ENCODE data around the gene PIGS.
"Not testable (repeated sequence)": the region's sequence is repeated elsewhere in the genome, so short reads cannot be mapped to it uniquely, and the experiment has no call there.

PIGS gene

GRCh38 chr17:28528327-28529012, 42.9 kb downstream of the PIGS start:
- DNase-seq, result no peak

DNA sequence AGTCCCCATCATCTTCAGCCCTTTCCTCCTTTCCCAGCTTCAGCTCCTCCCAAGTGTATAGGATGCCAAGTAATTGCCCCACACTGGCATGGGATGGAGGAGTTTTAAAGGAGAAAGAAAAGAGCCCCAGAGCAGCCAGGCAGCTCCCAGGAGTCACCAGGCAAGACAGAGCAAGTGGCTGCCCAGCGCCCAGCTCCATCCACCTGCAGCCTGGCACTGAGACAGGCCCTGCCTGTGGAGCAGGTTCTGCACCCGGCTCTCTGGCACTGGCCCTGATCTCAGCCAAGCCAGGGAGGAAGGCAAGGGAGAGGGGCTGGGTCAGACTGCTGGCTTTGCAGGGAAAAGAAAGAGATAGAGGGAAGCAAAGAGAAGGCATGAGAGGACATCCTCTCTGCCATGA, 43.5 kb downstream of the PIGS start:
- no peak for DNase-seq

DNA sequence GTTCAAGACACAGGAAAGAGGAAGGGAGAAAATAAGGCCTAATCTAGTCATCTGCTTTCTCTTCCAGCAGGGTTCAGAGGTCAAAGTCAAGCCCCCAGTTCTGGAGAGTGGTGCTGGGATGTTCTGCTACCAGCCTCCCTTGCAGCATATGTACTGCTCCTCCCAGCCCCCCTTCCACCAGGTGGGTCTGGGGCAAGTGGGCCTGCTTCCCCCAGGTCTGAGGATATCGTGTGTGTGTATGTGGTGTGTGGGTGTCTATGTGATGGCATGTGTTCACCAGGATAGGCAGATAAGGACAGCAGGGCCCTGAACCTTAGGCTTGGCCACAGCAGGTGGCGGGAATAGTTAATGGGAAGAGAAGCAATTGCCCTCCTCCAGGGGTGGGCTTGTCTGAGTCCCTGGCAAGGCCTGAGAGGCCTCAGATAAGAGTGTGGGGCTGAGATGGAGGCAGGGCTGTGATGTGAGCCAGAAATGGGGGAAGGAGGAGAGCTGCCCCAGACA, 44.1 kb downstream of the PIGS start:
- DNase-seq, result no peak

- DNase-seq, result no peak
Measured at GRCh38 chr17:28526381-28526780, 44.9 kb downstream of the PIGS start.

DNA sequence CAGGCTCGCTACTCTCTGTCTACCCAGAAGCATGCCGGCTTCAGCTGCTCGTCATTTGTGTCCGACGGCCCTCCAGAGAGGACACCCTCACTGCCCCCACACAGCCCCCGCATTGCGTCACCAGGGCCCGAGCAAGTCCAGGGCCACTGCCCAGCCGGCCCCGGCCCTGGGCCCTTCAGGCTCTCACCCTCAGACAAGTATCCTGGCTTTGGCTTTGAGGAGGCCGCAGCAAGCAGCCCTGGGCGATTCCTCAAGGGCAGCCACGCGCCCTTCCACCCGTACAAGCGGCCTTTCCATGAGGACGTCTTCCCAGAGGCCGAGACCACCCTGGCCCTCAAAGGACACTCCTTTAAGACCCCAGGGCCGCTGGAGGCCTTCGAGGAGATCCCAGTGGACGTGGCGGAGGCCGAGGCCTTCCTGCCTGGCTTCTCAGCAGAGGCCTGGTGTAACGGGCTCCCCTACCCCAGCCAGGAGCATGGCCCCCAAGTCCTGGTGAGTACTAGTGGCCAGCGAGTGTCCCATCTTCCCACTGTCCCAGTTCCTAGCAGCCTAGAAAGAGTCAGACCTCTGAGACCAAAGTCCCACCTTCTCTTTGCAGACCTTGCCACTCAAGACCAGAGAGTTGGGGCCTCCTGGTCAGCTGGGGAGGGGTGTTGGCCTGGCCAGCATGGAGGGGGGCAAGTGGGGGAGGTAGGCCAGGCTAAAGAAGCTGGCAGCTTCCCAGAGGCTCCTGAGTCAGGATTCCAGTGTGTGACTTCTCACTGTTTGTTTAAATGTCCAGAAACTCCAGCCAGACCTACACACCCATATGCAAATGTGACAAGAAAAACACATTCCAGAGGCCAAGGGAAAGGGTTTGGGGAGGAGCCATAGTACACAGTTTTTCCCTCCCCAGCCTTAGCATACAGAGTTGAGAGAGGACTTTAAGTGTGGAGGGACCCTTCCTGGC, 46.6 kb downstream of the PIGS start:
- no peak for DNase-seq

DNA sequence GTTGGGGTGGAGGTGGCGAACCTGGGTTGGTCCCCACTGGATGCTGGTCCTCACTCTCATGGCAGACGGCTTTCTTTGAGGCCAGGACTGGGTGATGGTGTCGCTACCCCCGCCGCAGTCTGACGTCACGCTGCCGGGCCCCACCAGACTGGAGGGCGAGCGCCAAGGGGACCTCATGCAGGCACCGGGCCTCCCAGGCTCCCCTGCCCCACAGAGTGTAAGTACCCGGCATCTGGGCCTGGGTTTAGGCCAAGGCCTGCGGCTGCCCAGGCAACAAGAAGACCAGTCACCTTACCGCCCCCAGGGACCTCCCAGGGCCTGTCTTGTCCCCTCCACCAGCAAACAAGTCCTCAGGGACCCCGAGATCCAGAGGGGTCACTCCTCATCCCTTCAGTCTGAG, 47.4 kb downstream of the PIGS start:
- DNase-seq, result no peak

- DNase-seq, result no peak
Measured at GRCh38 chr17:28523186-28523585, 48.1 kb downstream of the PIGS start.

GRCh38 chr17:28522281-28522680, 49.0 kb downstream of the PIGS start:
- DNase-seq, result not testable (repeated sequence)

DNA sequence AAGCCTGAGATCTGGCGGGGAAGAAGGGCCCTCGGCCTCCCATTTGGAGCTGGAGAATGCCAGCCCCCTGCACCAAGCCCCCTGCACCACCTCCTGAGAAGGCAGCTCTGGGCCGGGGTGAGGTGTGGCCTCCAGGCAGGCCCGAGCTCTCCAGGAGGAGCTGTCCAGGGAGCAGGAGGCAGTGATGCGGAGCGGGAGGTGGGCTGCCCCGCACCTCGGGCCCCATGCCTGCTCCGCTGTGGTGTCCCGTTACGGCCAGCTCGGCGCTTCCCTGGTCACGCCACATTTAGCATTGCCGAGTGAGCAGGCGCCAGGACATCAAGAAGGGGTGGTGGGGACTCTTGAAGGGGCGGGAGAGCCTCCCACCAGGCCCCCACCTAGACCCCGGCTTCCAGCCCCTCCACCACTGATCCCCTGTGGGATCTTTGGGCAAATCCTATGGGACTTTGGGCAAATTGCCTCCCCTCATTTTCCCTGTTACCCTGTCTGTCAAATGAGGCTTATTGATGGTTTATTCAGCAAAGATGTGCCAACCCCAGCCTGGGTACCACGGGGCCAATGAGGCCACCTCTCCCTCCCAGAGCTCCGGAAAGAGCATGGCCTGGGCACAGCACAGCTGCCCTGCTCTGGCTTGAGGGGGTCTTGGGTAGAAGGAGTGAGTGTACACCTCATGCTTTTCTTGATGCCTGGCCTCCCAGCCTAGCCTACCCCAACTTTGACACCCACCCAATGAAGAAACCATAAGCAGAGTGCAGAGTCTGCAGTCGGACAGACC, 49.8 kb downstream of the PIGS start:
- DNase-seq, result no peak

- DNase-seq, result no peak
Measured at GRCh38 chr17:28520687-28521086, 50.6 kb downstream of the PIGS start.

DNA sequence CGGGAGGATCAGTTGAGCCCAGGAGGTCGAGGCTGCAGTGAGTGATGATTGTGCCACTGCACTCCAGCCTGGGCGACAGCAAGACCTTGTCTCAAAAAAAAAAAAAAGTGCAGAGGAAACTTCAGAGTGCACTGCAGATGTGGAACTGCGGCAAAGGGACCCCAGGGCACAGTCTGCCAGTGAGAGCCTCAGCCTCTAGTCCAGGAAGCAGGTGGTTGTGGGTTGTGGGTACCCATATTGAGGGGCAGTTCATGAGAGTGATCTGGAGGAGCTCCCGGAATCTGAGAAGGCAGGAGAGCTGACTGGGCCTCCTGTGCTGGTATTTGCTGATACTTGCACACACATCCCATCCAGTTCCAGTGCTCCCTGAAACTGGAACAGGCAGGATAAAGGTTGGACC, 52.1 kb downstream of the PIGS start:
- no peak for DNase-seq

- no peak for DNase-seq
Measured at GRCh38 chr17:28518578-28518977, 52.7 kb downstream of the PIGS start.

DNA sequence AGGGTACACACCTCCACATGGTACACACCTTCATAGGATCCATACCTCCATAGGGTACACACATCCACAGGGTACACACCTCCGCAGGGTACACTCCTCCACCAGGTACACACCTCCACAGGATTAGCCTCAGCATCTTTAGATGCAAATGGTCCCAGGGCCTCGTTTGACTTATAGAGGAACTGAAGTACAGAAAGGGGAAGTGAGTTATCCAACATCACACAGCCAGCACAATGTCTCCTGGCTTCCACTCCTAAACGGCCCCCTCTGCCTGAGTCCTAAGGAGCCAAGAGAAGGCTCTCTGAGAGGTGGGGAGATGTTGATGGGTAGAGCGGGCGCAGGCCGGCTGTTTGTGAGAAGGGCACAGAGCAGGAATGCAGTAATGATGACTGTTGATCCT, 53.2 kb downstream of the PIGS start:
- no peak for DNase-seq

DNA sequence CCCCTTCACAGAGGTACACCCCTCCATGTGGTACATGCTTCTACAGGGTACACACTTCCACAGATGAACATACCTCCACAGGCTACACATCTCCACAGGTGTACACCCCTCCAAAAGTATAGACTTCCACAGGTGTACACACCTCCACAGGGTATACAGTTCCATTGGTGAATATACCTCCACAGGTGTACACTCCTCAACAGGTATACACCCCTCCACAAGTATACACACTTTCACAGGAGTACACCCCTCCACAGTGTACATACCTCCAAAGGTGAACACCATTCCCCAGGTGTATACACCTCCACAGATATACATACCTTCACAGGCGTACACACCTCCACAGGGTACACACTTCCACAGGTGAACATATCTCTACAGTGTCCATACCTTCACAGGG, 55.8 kb downstream of the PIGS start:
- no peak for DNase-seq

- no peak for DNase-seq
Measured at GRCh38 chr17:28514561-28515002, 56.7 kb downstream of the PIGS start.

- no peak for DNase-seq
Measured at GRCh38 chr17:28513476-28513875, 57.8 kb downstream of the PIGS start.

- no peak for DNase-seq
Measured at GRCh38 chr17:28511858-28512461, 59.4 kb downstream of the PIGS start.

GRCh38 chr17:28509789-28510188, 61.5 kb downstream of the PIGS start:
- DNase-seq, result no peak

- DNase-seq, result no peak
Measured at GRCh38 chr17:28508211-28508724, 63.1 kb downstream of the PIGS start.

DNA sequence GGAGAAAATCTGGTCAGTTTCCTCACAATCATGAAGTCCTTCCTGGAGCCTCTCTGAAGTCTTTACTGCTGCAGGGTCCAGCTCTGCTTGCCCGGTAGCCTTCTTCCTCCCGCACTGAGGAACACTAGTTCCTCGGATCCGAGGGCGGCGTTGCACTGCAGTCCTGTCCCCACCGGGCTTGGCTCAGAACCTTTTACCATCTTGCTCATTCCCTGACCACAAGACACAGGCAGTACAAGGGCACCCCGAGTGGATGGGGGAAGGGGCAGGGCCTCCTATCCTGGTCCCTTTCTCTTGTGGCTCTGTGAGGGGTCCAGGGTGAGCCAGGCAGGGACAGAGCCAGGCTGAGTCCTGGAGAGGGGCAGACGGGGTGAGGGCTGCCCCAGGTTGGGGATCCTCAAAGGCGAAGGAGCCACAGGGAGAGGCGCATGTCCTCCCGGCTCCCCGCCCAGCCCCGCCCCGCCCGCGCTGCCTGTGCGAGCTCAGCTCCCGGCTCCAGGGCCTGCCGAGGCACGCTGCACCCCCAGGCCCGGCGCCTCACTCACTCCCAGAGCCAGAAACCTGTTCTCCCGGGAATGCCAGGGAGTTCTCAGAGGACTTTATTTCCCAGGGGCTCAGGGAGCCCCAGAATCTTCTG, 63.6 kb downstream of the PIGS start:
- no peak for DNase-seq

GRCh38 chr17:28506763-28507487, 64.4 kb downstream of the PIGS start:
- no peak for DNase-seq
